Progenitor cell of endocrine pancreas (in vitro differentiated cells): ENCODE measurements around the gene NUDT8. TPM values are rescaled to one million over a fixed set of nuclear protein-coding genes. Genes with fewer than 3 reads are reported as not detected.
A peak's percentile ranks its signal among the peaks of the same experiment; 100 is the strongest.

Source experiments
- DNase-seq: peaks from one replicate; pipeline ENCODE4 v3.0.0; 2021; ENCODE audit warnings: low spot score; ENCODE audit not compliant: unreplicated experiment
- H3K27ac Mint-ChIP-seq: 2 replicates; pipeline ENCODE4 v1.8.0; 2021; ENCODE audit warnings: mild to moderate bottlenecking, moderate library complexity, mixed read lengths
- H3K27me3 Mint-ChIP-seq: 2 replicates; pipeline ENCODE4 v1.8.0; 2021; ENCODE audit warnings: mixed read lengths
- H3K36me3 Mint-ChIP-seq: 2 replicates; pipeline ENCODE4 v1.8.0; 2022; ENCODE audit warnings: mixed read lengths; ENCODE audit not compliant: insufficient read depth
- H3K4me1 Mint-ChIP-seq: 2 replicates; pipeline ENCODE4 v1.8.0; 2021; ENCODE audit warnings: low read depth, mixed read lengths
- H3K4me3 Mint-ChIP-seq: 2 replicates; pipeline ENCODE4 v1.8.0; 2021; ENCODE audit warnings: low read depth, mild to moderate bottlenecking, moderate library complexity, mixed read lengths
- H3K9me3 Mint-ChIP-seq: 2 replicates; pipeline ENCODE4 v1.8.0; 2021; ENCODE audit warnings: low read depth, mixed read lengths
- total RNA-seq: library from RNA; stranded (reverse); gene quantifications from 2 replicates; pipeline ENCODE4 v1.2.1, GENCODE V29; 2021
- TF ChIP-seq, protein P1 (sequence below): fragments of 200-600 bp; sonication (generic); IDR thresholded peaks from one replicate; pipeline ENCODE4 v1.5.0; 2021; ENCODE audit warnings: antibody characterized with exemption, mild to moderate bottlenecking; ENCODE audit not compliant: unreplicated experiment

The NUDT8 gene
- total RNA-seq, 1 donor from 2014 or later = 5.1 TPM

DNA sequence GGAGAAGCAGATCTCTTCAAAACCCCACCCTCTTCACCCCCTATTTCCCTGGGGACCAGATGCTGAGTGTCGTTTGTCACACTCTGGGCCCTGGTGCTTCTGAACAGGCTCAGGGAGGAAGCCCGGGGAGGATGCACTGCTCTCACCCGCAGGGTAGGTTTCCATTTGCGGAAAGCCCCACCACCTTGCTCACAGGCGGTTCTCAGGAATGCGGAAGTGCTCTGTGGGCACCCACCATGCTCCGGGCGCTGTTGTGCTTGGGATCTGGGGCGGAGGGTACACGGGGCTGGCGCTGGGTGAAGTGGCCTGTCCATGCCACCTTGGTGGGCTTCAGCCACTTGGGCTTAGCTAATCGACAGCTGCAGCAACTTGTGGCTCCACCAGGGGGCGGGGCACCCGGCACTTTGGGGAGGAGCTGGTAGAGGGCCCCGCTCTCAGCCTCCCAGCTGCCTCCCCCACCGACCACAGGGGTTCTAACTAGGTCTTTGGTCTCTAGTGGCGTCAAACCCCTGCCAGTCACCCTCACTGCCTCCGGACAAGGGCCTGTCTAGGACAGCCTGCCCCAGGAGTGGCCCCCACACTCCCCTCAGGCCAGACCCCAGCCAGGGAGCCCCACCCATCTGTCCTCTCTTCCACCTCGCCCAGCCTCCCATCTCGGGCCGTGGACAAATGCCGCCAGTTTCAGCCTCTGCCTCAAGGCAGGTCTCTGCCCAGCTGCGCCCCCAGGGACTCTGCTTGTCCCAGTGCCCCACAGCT, 15.6 kb downstream of the NUDT8 start:
- peak; percentile 65 for DNase-seq
- Mint-ChIP-seq H3K27ac (peak overlapping the region; percentile 49), H3K9me3 (no peaks in the 10 kb centered on the region), H3K27me3 (peaks cover 13% of the 10 kb centered on the region), H3K4me3 (no peak overlapping the region), H3K4me1 (peaks cover 7% of the 10 kb centered on the region), H3K36me3 (peaks cover 3% of the 10 kb centered on the region)
- TF ChIP-seq, protein P1, sequence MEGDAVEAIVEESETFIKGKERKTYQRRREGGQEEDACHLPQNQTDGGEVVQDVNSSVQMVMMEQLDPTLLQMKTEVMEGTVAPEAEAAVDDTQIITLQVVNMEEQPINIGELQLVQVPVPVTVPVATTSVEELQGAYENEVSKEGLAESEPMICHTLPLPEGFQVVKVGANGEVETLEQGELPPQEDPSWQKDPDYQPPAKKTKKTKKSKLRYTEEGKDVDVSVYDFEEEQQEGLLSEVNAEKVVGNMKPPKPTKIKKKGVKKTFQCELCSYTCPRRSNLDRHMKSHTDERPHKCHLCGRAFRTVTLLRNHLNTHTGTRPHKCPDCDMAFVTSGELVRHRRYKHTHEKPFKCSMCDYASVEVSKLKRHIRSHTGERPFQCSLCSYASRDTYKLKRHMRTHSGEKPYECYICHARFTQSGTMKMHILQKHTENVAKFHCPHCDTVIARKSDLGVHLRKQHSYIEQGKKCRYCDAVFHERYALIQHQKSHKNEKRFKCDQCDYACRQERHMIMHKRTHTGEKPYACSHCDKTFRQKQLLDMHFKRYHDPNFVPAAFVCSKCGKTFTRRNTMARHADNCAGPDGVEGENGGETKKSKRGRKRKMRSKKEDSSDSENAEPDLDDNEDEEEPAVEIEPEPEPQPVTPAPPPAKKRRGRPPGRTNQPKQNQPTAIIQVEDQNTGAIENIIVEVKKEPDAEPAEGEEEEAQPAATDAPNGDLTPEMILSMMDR = peak; percentile 74

GRCh38 chr11:67613313-67613959, 16.3 kb downstream of the NUDT8 start:
- DNase-seq = no peak
- Mint-ChIP-seq H3K27me3 (peaks cover 13% of the 10 kb centered on the region), H3K9me3 (no peaks in the 10 kb centered on the region), H3K36me3 (peaks cover 5% of the 10 kb centered on the region), H3K4me3 (no peak overlapping the region), H3K27ac (no peak overlapping the region), H3K4me1 (peaks cover 7% of the 10 kb centered on the region)
- TF ChIP-seq, protein P1 = no peak

DNA sequence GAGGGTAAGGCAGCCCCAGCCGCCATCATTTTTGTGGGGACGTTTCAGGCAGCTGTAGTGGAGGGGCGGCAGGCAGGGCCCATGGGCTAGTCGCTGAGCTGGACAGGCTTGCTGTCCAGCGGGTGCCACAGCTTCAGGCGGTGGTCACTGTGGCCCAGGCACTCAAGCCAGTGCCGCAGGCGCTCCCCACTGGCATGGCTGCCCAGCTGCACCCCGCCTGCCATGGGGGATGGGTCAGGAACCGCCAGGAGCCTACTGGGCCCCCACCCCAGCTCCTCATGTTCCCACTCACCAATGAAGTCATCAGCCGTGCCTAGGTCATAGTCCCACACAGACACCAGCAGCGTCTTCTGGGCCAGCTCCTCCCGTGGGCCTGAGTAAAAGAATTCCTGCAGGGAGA, 17.0 kb downstream of the NUDT8 start:
- Mint-ChIP-seq H3K27me3 (peaks cover 8% of the 10 kb centered on the region), H3K4me1 (peaks cover 7% of the 10 kb centered on the region), H3K36me3 (peaks cover 5% of the 10 kb centered on the region), H3K4me3 (no peak overlapping the region), H3K9me3 (no peaks in the 10 kb centered on the region), H3K27ac (no peak overlapping the region)
- DNase-seq = no peak
- TF ChIP-seq, protein P1 = no peak

GRCh38 chr11:67611704-67612587, 17.8 kb downstream of the NUDT8 start:
- TF ChIP-seq, protein P1 = no peak
- DNase-seq = no peak
- no peak overlapping the region for H3K4me3 Mint-ChIP-seq
- H3K36me3 Mint-ChIP-seq = peaks cover 5% of the 10 kb centered on the region
- peaks cover under 1% of the 10 kb centered on the region for H3K27me3 Mint-ChIP-seq
- H3K27ac Mint-ChIP-seq = peak overlapping the region; percentile 52
- H3K4me1 Mint-ChIP-seq = peaks cover 6% of the 10 kb centered on the region
- no peaks in the 10 kb centered on the region for H3K9me3 Mint-ChIP-seq

- DNase-seq = no peak
- Mint-ChIP-seq H3K9me3 (no peaks in the 10 kb centered on the region), H3K36me3 (peaks cover 5% of the 10 kb centered on the region), H3K4me3 (no peak overlapping the region), H3K27me3 (no peaks in the 10 kb centered on the region), H3K27ac (no peak overlapping the region), H3K4me1 (peaks cover 7% of the 10 kb centered on the region)
- TF ChIP-seq, protein P1 = no peak
Measured at GRCh38 chr11:67611165-67611564, 18.6 kb downstream of the NUDT8 start.
